ENCODE results near the gene AGTRAP. TPM values are rescaled to one million over a fixed set of nuclear protein-coding genes. Genes with fewer than 3 reads are reported as not detected.

Gene AGTRAP
- total RNA-seq, 2 experiments from 2014 or later = 21.3 to 21.8 TPM

DNA sequence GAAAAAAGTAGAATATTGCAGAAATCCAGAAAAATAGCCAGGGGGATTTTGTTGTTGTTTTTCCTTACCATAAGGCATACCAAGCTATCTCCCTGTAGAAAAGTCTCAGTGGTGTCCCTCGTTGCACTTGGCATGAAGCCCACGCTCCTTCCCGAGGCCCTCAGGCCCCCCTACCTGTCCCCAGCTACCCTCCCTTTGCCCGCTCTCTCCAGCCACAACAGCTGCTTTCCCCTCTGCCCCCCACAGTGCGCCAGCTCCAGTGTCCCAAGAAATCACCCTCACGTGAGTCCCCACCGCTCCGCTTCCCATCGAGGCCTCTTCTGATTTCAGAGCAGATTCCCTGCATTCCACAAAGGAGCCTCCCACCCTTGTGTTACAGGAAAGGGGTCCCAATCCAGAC, 8.4 kb downstream of the AGTRAP start:
- Mint-ChIP-seq H3K27ac (no peak overlapping the region), H3K36me3 (ENCODE audit: low read depth) (peaks cover 29% of the 10 kb centered on the region), H3K4me1 (ENCODE audit: low read depth) (peaks cover 44% of the 10 kb centered on the region), H3K9me3 (no peaks in the 10 kb centered on the region), H3K4me3 (no peak overlapping the region), H3K27me3 (no peaks in the 10 kb centered on the region)
- TF ChIP-seq, protein P1, sequence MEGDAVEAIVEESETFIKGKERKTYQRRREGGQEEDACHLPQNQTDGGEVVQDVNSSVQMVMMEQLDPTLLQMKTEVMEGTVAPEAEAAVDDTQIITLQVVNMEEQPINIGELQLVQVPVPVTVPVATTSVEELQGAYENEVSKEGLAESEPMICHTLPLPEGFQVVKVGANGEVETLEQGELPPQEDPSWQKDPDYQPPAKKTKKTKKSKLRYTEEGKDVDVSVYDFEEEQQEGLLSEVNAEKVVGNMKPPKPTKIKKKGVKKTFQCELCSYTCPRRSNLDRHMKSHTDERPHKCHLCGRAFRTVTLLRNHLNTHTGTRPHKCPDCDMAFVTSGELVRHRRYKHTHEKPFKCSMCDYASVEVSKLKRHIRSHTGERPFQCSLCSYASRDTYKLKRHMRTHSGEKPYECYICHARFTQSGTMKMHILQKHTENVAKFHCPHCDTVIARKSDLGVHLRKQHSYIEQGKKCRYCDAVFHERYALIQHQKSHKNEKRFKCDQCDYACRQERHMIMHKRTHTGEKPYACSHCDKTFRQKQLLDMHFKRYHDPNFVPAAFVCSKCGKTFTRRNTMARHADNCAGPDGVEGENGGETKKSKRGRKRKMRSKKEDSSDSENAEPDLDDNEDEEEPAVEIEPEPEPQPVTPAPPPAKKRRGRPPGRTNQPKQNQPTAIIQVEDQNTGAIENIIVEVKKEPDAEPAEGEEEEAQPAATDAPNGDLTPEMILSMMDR (IDR thresholded peaks at IDR 0.05) = no peak
- no peak overlapping the region for H3K4me3 ChIP-seq (ENCODE audit: low read length)
- ChIA-PET CTCF (no interaction called here), POLR2A (no interaction called here)
- H3K9me3 ChIP-seq (ENCODE audit: control insufficient read depth in 1 of 2, insufficient read depth in 1 of 2, low read length in 2 of 2) = no peaks in the 10 kb centered on the region
- DNase-seq = no peak
- intact Hi-C loops (cut with DNase I, micrococcal nuclease) = no loop called here
- H3K36me3 ChIP-seq (ENCODE audit: insufficient read depth, low read length) = peaks cover 37% of the 10 kb centered on the region
- ATAC-seq (ENCODE audit: poor library complexity) = no peak
- no peaks in the 10 kb centered on the region for H3K27me3 ChIP-seq (ENCODE audit: control insufficient read depth in 1 of 2, insufficient read depth in 2 of 2, low read length in 2 of 2)
- H3K4me1 ChIP-seq (ENCODE audit: insufficient read depth, low read length) = peaks cover 45% of the 10 kb centered on the region
- H3K27ac ChIP-seq (ENCODE audit: low read depth in 1 of 2, low read length in 2 of 2) = no peak overlapping the region

DNA sequence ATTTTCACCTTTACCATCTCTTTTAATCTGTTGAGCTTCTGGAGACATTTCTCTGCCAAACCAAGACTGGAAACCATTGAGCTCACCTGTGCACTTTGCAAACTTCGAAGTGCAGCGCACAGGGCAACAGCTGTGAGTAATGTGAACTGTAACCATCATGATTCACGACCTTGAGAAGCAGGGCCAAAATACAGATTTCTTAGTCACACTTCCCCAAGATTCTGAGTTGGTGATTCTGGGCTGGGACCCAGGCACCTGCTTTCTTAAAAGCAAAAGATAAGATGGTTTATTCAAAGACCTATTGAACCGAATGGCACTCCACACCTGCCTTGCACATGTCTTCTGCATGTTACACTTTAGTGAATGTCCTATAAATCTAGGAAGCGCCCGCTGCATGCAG, 10.2 kb downstream of the AGTRAP start:
- Mint-ChIP-seq H3K4me3 (no peak overlapping the region), H3K4me1 (ENCODE audit: low read depth) (peaks cover 27% of the 10 kb centered on the region), H3K9me3 (no peaks in the 10 kb centered on the region), H3K36me3 (ENCODE audit: low read depth) (peaks cover 36% of the 10 kb centered on the region), H3K27ac (no peak overlapping the region), H3K27me3 (no peaks in the 10 kb centered on the region)
- H3K27ac ChIP-seq (ENCODE audit: low read depth in 1 of 2, low read length in 2 of 2) = no peak overlapping the region
- H3K36me3 ChIP-seq (ENCODE audit: insufficient read depth, low read length) = peaks cover 51% of the 10 kb centered on the region
- CTCF ChIA-PET = no interaction called here
- intact Hi-C loops (cut with DNase I, micrococcal nuclease) = no loop called here
- ATAC-seq (ENCODE audit: poor library complexity) (no peak), DNase-seq (no peak)
- H3K4me3 ChIP-seq (ENCODE audit: low read length) = no peak overlapping the region
- peaks cover 29% of the 10 kb centered on the region for H3K4me1 ChIP-seq (ENCODE audit: insufficient read depth, low read length)
- no peaks in the 10 kb centered on the region for H3K9me3 ChIP-seq (ENCODE audit: control insufficient read depth in 1 of 2, insufficient read depth in 1 of 2, low read length in 2 of 2)
- POLR2A ChIA-PET = no interaction called here
- no peaks in the 10 kb centered on the region for H3K27me3 ChIP-seq (ENCODE audit: control insufficient read depth in 1 of 2, insufficient read depth in 2 of 2, low read length in 2 of 2)
- TF ChIP-seq, protein P1 (IDR thresholded peaks at IDR 0.05) = no peak

DNA sequence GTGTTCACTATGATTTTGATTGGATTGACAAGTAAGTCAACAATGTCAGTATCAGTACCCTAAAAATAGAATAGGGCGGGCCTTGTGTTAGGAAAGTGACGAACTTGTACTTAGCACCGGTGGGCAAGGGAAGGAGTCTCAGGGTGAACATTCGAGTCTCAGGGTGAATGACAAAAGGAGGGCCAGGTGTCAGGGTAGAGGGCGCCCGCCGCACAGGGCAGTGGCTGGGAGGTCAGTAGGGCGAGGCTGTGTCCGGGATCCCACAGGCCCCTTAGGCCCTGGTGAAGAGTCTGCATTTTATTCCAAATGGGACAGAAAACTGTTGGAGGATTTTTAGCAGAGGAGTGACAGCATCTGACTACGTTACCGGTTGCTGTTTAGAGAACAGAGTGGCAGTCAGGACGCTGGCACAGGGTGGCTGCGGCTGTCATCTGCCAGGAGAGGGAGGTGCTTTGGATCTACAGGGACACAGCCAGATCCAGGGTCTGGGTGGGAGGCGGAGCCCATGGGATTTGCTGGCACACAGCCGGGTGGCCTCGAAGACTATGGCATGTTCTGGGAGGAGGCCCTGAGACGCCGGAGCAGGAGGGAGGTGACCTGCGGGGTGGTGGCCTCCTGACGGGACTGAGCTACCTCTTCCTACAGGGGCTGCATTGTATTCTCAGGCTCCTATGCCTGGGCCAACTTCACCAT, 11.0 kb downstream of the AGTRAP start:
- DNase-seq (no peak), ATAC-seq (ENCODE audit: poor library complexity) (no peak)
- ChIA-PET POLR2A (no interaction called here), CTCF (no interaction called here)
- intact Hi-C loops (cut with DNase I, micrococcal nuclease) = no loop called here
- H3K9me3 Mint-ChIP-seq = no peaks in the 10 kb centered on the region
- Histone ChIP-seq H3K27me3 (ENCODE audit: control insufficient read depth in 1 of 2, insufficient read depth in 2 of 2, low read length in 2 of 2) (no peaks in the 10 kb centered on the region), H3K36me3 (ENCODE audit: insufficient read depth, low read length) (peaks cover 51% of the 10 kb centered on the region), H3K9me3 (ENCODE audit: control insufficient read depth in 1 of 2, insufficient read depth in 1 of 2, low read length in 2 of 2) (no peaks in the 10 kb centered on the region), H3K4me1 (ENCODE audit: insufficient read depth, low read length) (peaks cover 20% of the 10 kb centered on the region), H3K4me3 (ENCODE audit: low read length) (no peak overlapping the region), H3K27ac (ENCODE audit: low read depth in 1 of 2, low read length in 2 of 2) (no peak overlapping the region)
- no peaks in the 10 kb centered on the region for H3K27me3 Mint-ChIP-seq
- H3K4me3 Mint-ChIP-seq = no peak overlapping the region
- H3K36me3 Mint-ChIP-seq (ENCODE audit: low read depth) = peaks cover 36% of the 10 kb centered on the region
- TF ChIP-seq, protein P1 (IDR thresholded peaks at IDR 0.05) = no peak
- peaks cover 18% of the 10 kb centered on the region for H3K4me1 Mint-ChIP-seq (ENCODE audit: low read depth)
- H3K27ac Mint-ChIP-seq = no peak overlapping the region

Measured in CD4-positive, alpha-beta T cell (primary cell).